Right lobe of liver (tissue), 6 donors: ENCODE results near the gene CDH23. TPM values are rescaled to one million over a fixed set of nuclear protein-coding genes. Genes with fewer than 3 reads are reported as not detected.

Source experiments
- ATAC-seq, 4 donors: fragments of 200-7000 bp; cut with Tn5 transposase; one replicate each; pipeline ENCODE4 v1.9.1; 2020; ENCODE audit warnings: mild to moderate bottlenecking in 4 of 4, moderate library complexity in 4 of 4
- DNase-seq, 3 donors: peaks; one replicate each; pipeline ENCODE4 v3.0.0-alpha.2; 2020
- H3K27ac ChIP-seq, 3 donors: fragments of 200-600 bp; one replicate each; pipeline ENCODE4 v1.8.0; 2022
- H3K27me3 ChIP-seq, 2 donors: fragments of 200-600 bp; one replicate each; pipeline ENCODE4 v1.8.0; 2022
- H3K36me3 ChIP-seq, 4 donors: fragments of 200-600 bp; sonication (generic) in 1 of 4; one replicate each; pipeline versions ENCODE4 v1.5.1 to v1.8.0; 2017 to 2022; ENCODE audit warnings: control low read depth in 1 of 4
- H3K4me1 ChIP-seq, 4 donors: fragments of 200-600 bp; sonication (generic) in 1 of 4; one replicate each; pipeline versions ENCODE4 v1.5.1 to v1.8.0; 2017 to 2022; ENCODE audit warnings: control low read depth in 1 of 4
- H3K4me3 ChIP-seq, 3 donors: fragments of 200-600 bp; one replicate each; pipeline ENCODE4 v1.8.0; 2022
- H3K9me3 ChIP-seq, 4 donors: fragments of 200-600 bp; sonication (generic) in 1 of 4; one replicate each; pipeline versions ENCODE4 v1.5.1 to v1.8.0; 2017 to 2022; ENCODE audit warnings: control low read depth in 1 of 4
- POLR2A ChIP-seq: fragments of 450-650 bp; IDR thresholded peaks from one replicate; pipeline ENCODE4 v1.6.1; 2017; ENCODE audit warnings: antibody characterized with exemption, mild to moderate bottlenecking
- WGBS: methylation state at CpG from one replicate; pipeline ENCODE4 v1.1.6; 2018; ENCODE audit warnings: low coverage, low lambda C conversion rate; ENCODE audit not compliant: insufficient coverage; ENCODE audit errors: missing lambda C conversion rate; 5-methylcytosine and 5-hydroxymethylcytosine counted together
- intact Hi-C, 2 donors: fragments of 100-400 bp; cut with DNase I; formaldehyde crosslinking; loops; one replicate each; pipeline versions ENCODE4 v1.11.2 to v1.14.1; 2022
- total RNA-seq, 6 experiments: library from RNA; depleted of rRNA in 2 of 6; stranded (reverse); fragments of >200 nt in 2 of 6; fragmentation: NEBNext Ultra II Directional in 3 of 6; extraction: Animal tissue kit (Norgen Biotek cat#: 25700) in 3 of 6; gene quantifications; one replicate each; pipeline versions ENCODE4 v1.1.0 to v1.2.4, GENCODE V29; 2016 to 2023
- TF ChIP-seq, protein P1 (sequence below), 4 donors: fragments of 200-600 bp in 3 of 4; fragments of 450-650 bp in 1 of 4; IDR thresholded peaks; one replicate each; pipeline versions ENCODE4 v1.5.1 to v1.8.0; 2016 to 2022; ENCODE audit warnings: antibody characterized with exemption in 4 of 4, mild to moderate bottlenecking in 2 of 4
- donor health status: DM: no; HTN: yes; CAD: no.
- donor health status: DM: no; HTN: no; CAD: no.
- donor health status: DM: no; HTN: no; CAD: no.
- donor health status: DM: no; HTN: yes; CAD: no.
- donor health status: DM: no; HTN: yes; CAD: no.

Gene CDH23
- total RNA-seq, 6 experiments from 2014 or later = 3.3 to 19.7 (median 6.3) TPM

DNA sequence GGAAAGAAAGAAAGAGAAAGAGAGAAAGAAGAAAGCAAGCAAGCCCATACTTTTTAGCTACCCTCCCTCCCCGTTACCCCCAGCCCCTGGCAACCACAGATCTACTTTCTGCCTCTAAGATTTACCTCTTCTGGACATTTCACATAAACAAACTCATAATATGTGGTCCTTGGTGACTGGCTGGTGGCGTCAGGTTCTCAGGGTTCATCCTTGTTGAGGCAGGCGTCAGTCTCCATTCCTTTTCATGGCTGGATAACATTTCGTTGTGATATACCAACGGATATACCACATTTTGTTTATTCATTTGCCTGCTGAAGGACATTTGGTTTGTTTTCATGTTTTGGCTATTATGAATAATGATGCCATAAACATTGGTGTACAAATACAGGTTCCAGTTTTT is 30.5 kb downstream of the CDH23 start:
- WGBS = 69% methylated on average over 5 of the region's 5 CpGs
- Histone ChIP-seq H3K9me3 (no peaks in the 10 kb centered on the region), H3K27me3 (no peaks in the 10 kb centered on the region), H3K4me3 (no peak overlapping the region), H3K36me3 (no peaks in the 10 kb centered on the region), H3K4me1 (no peaks in the 10 kb centered on the region), H3K27ac (no peak overlapping the region)
- ATAC-seq (no peak), DNase-seq (peak in 1 of 3 donors; percentile 6)
- intact Hi-C loops = no loop called here
- no peak for TF ChIP-seq POLR2A
- TF ChIP-seq, protein P1, sequence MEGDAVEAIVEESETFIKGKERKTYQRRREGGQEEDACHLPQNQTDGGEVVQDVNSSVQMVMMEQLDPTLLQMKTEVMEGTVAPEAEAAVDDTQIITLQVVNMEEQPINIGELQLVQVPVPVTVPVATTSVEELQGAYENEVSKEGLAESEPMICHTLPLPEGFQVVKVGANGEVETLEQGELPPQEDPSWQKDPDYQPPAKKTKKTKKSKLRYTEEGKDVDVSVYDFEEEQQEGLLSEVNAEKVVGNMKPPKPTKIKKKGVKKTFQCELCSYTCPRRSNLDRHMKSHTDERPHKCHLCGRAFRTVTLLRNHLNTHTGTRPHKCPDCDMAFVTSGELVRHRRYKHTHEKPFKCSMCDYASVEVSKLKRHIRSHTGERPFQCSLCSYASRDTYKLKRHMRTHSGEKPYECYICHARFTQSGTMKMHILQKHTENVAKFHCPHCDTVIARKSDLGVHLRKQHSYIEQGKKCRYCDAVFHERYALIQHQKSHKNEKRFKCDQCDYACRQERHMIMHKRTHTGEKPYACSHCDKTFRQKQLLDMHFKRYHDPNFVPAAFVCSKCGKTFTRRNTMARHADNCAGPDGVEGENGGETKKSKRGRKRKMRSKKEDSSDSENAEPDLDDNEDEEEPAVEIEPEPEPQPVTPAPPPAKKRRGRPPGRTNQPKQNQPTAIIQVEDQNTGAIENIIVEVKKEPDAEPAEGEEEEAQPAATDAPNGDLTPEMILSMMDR (IDR thresholded peaks at IDR 0.05) = no peak

DNA sequence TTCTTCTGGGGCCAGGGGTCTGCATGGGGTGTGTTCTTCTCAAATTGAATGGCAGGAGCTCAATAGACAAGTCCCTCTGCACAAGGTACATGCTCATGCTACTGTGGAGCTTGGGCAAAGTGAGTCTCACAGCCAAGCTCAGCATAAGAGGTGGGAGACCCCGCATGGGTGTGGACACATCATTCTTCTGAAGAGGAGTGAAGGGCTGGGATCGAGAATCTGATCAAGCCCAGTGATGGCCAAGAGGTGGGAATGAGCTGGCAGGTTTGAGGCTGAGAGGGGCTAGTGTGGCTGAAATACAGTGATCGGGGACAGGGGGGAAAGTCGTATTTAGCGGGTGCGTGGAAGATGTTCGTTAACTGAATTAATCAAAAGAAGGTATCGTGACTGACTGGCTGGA is 32.6 kb downstream of the CDH23 start:
- Histone ChIP-seq H3K27ac (no peak overlapping the region), H3K36me3 (no peaks in the 10 kb centered on the region), H3K27me3 (no peaks in the 10 kb centered on the region), H3K4me3 (no peak overlapping the region), H3K4me1 (no peaks in the 10 kb centered on the region), H3K9me3 (no peaks in the 10 kb centered on the region)
- DNase-seq = peak in 1 of 3 donors; percentile 21
- TF ChIP-seq, protein P1 (IDR thresholded peaks at IDR 0.05) = no peak
- no peak for TF ChIP-seq POLR2A
- 80% methylated on average over 7 of the region's 8 CpGs for WGBS
- ATAC-seq = no peak
- intact Hi-C loops = no loop called here

DNA sequence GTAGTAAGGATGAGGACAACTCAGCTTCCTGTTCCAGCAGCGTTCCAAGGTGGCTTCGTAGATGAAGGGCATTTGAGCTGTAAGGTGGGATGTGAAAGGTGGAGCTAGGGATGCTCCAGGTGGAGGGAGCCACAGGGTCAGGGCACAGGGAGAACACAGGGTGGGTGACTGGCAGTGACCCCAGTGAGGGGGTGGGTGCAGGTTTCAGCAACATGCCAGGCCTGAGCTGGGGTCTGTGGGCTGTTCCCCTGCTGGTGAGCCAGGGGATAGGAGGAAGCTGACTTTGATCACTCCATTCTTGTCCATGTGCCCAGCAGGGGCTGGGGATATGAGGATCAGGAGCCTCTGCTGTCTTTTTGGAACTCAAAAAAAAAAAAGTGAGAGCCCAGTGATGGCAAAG is 33.2 kb downstream of the CDH23 start:
- DNase-seq (peak in 2 of 3 donors; percentile 19 to 40), ATAC-seq (no peak)
- intact Hi-C loops = no loop called here
- Histone ChIP-seq H3K4me1 (no peaks in the 10 kb centered on the region), H3K27ac (no peak overlapping the region), H3K36me3 (no peaks in the 10 kb centered on the region), H3K27me3 (no peaks in the 10 kb centered on the region), H3K9me3 (no peaks in the 10 kb centered on the region), H3K4me3 (no peak overlapping the region)
- WGBS = 65% methylated on average over 2 of the region's 2 CpGs
- TF ChIP-seq POLR2A = no peak
- TF ChIP-seq, protein P1 (IDR thresholded peaks at IDR 0.05) = no peak

DNA sequence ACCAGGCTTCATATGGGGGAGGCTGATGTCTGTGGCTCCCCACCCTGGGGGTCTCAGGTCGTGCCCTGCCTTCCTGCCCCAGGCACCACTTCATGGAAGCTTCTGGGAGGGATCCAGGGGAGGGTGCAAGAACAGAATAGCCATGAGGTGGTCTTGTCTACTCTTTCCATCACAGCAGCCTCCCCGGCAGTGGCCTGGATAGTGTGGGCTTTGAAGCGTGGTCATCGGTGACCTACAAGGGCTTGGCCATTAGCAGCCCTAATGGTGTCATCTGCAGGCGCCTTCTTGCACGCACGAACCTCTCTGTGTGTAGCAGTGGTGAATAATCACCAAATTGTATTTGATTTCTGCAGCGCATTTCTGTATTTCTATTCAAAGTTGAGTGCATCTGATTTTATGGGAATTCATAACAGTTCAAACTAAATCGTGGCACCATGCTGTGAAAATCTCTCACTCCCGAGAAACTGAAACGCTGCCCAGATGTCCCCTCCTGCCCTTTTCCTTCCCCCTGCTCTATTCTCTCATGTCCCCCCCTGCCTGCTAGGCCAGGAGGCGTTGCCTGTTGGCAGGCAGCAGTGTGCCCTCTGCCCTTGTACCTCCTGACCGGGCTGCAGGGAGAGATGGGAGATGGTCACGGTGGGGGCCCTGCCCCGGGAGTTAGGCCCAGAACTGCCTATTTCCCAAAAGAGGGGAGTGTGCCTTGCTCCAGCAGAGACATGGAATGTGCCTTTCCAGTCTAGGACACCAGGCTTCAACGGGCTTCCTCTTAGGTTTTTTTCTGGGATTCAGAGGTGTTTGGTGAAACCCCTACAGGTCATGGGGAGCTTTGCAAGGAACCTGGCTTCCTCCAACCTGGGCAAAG is 34.8 kb downstream of the CDH23 start:
- H3K27ac ChIP-seq = no peak overlapping the region
- no peaks in the 10 kb centered on the region for H3K36me3 ChIP-seq
- peak; percentile 43 to 87 (median 70) for ATAC-seq
- WGBS = 36% methylated on average over 14 of the region's 16 CpGs
- H3K4me1 ChIP-seq = no peaks in the 10 kb centered on the region
- intact Hi-C loops = no loop called here
- H3K4me3 ChIP-seq = no peak overlapping the region
- H3K27me3 ChIP-seq = no peaks in the 10 kb centered on the region
- TF ChIP-seq, protein P1 (IDR thresholded peaks at IDR 0.05) = no peak
- TF ChIP-seq POLR2A = no peak
- DNase-seq = peak in 2 of 3 donors; percentile 65 to 72
- no peaks in the 10 kb centered on the region for H3K9me3 ChIP-seq
